Tibial nerve (tissue), 4 donors: ENCODE results near the gene CLSTN1. TPM values are rescaled to one million over a fixed set of nuclear protein-coding genes. Genes with fewer than 3 reads are reported as not detected.
"Not testable (repeated sequence)": the region's sequence is repeated elsewhere in the genome, so short reads cannot be mapped to it uniquely, and the experiment has no call there.

Source experiments
- DNase-seq, 2 donors: peaks; one replicate each; pipeline ENCODE4 v3.0.0-alpha.2; 2019; ENCODE audit warnings: low spot score in 2 of 2
- H3K27ac ChIP-seq, 4 donors: fragments of 200-600 bp; sonication (generic) in 3 of 4; one replicate each; pipeline ENCODE4 v1.5.1; 2017 to 2019; ENCODE audit warnings: mild to moderate bottlenecking in 1 of 4
- H3K27me3 ChIP-seq, 2 donors: fragments of 200-600 bp; sonication (generic) in 1 of 2; one replicate each; pipeline versions ENCODE4 v1.5.1 to v1.6.0; 2017 to 2019
- H3K36me3 ChIP-seq, 3 donors: fragments of 200-600 bp; sonication (generic); one replicate each; pipeline ENCODE4 v1.5.1; 2018 to 2019
- H3K4me1 ChIP-seq, 4 donors: fragments of 200-600 bp; sonication (generic) in 3 of 4; one replicate each; pipeline ENCODE4 v1.5.1; 2017 to 2019
- H3K4me3 ChIP-seq, 4 donors: fragments of 200-600 bp; sonication (generic) in 3 of 4; one replicate each; pipeline ENCODE4 v1.5.1; 2017 to 2019; ENCODE audit warnings: mild to moderate bottlenecking in 1 of 4, moderate library complexity in 1 of 4
- H3K9me3 ChIP-seq, 4 donors: fragments of 200-600 bp; sonication (generic) in 3 of 4; one replicate each; pipeline ENCODE4 v1.5.1; 2017 to 2019
- CTCF ChIP-seq, 5 experiments: fragments of 200-600 bp in 3 of 5; fragments of 450-650 bp in 2 of 5; sonication (generic) in 3 of 5; IDR thresholded peaks; one replicate each; pipeline ENCODE4 v1.5.1; 2016 to 2019; ENCODE audit warnings: antibody characterized with exemption in 5 of 5, mild to moderate bottlenecking in 3 of 5, moderate library complexity in 2 of 5
- EP300 ChIP-seq, 2 donors: sonication (generic); formaldehyde crosslinking; IDR thresholded peaks; one replicate each; pipeline ENCODE4 v1.6.1; 2017; ENCODE audit warnings: antibody characterized with exemption in 2 of 2, mild to moderate bottlenecking in 1 of 2
- POLR2A ChIP-seq, 2 donors: fragments of 450-650 bp; IDR thresholded peaks; one replicate each; pipeline ENCODE4 v1.6.1; 2017; ENCODE audit warnings: antibody characterized with exemption in 2 of 2, mild to moderate bottlenecking in 2 of 2, moderate library complexity in 2 of 2
- WGBS, 2 donors: methylation state at CpG; one replicate each; pipeline ENCODE4 v1.1.5; 2018; 5-methylcytosine and 5-hydroxymethylcytosine counted together
- total RNA-seq, 4 donors: library from RNA; depleted of rRNA; stranded (reverse); fragments of >200 nt; gene quantifications; one replicate each; pipeline ENCODE4 v1.1.0, GENCODE V29; 2016

CLSTN1 gene
- total RNA-seq, 4 donors from 2014 or later: 60.9 to 90.6 (median 72.5) TPM

GRCh38 chr1:9809100-9809510, 14.7 kb downstream of the CLSTN1 start:
- 85% methylated on average over 8 of the region's 8 CpGs for WGBS, 2 donors
- no peaks in the 10 kb centered on the region for H3K9me3 ChIP-seq
- peaks cover 0 to 62% (median 6%) of the 10 kb centered on the region in 4 donors for H3K4me1 ChIP-seq
- H3K27ac ChIP-seq: no peak overlapping the region
- H3K4me3 ChIP-seq: no peak overlapping the region
- H3K36me3 ChIP-seq: no peaks in the 10 kb centered on the region
- no peak for DNase-seq
- TF ChIP-seq POLR2A (IDR thresholded peaks at IDR 0.05) (no peak), EP300 (IDR thresholded peaks at IDR 0.05) (no peak), CTCF (IDR thresholded peaks at IDR 0.05) (no peak)
- no peaks in the 10 kb centered on the region for H3K27me3 ChIP-seq

GRCh38 chr1:9808459-9808858, 15.3 kb downstream of the CLSTN1 start:
- Histone ChIP-seq H3K27me3 (no peaks in the 10 kb centered on the region), H3K27ac (no peak overlapping the region), H3K9me3 (no peaks in the 10 kb centered on the region), H3K36me3 (no peaks in the 10 kb centered on the region), H3K4me1 (peaks cover 0 to 67% (median 6%) of the 10 kb centered on the region in 4 donors), H3K4me3 (no peak overlapping the region)
- TF ChIP-seq CTCF (IDR thresholded peaks at IDR 0.05) (no peak), EP300 (IDR thresholded peaks at IDR 0.05) (no peak), POLR2A (IDR thresholded peaks at IDR 0.05) (no peak)
- WGBS, 2 donors: 76 to 81% methylated on average over 8 of the region's 8 CpGs
- no peak for DNase-seq

- Histone ChIP-seq H3K27me3 (no peaks in the 10 kb centered on the region), H3K27ac (no peak overlapping the region), H3K36me3 (no peaks in the 10 kb centered on the region), H3K4me3 (no peak overlapping the region), H3K4me1 (peaks cover 0 to 76% (median 6%) of the 10 kb centered on the region in 4 donors), H3K9me3 (no peaks in the 10 kb centered on the region)
- no peak for DNase-seq
- WGBS, 2 donors: 60 to 61% methylated on average over 12 of the region's 12 CpGs
- TF ChIP-seq POLR2A (IDR thresholded peaks at IDR 0.05) (no peak), CTCF (IDR thresholded peaks at IDR 0.05) (no peak), EP300 (IDR thresholded peaks at IDR 0.05) (no peak)
These were observed 16.2 kb downstream of the CLSTN1 start for GRCh38 chr1:9807541-9807940.

- not testable (repeated sequence) for DNase-seq, H3K9me3 ChIP-seq, H3K4me3 ChIP-seq, H3K27ac ChIP-seq, H3K27me3 ChIP-seq, H3K36me3 ChIP-seq
- H3K4me1 ChIP-seq: peaks cover 0 to 68% (median 7%) of the 10 kb centered on the region in 4 donors
- WGBS, 2 donors: 84 to 87% methylated on average over 5 of the region's 5 CpGs
These were observed 17.8 kb downstream of the CLSTN1 start for GRCh38 chr1:9805972-9806371.

- Histone ChIP-seq H3K27ac (no peak overlapping the region), H3K9me3 (no peaks in the 10 kb centered on the region), H3K4me3 (no peak overlapping the region), H3K27me3 (no peaks in the 10 kb centered on the region), H3K4me1 (peaks cover 0 to 59% (median 6%) of the 10 kb centered on the region in 4 donors), H3K36me3 (no peaks in the 10 kb centered on the region)
- DNase-seq: no peak
- TF ChIP-seq POLR2A (IDR thresholded peaks at IDR 0.05) (no peak), EP300 (IDR thresholded peaks at IDR 0.05) (no peak), CTCF (IDR thresholded peaks at IDR 0.05) (no peak)
- 65 to 70% methylated on average over 7 of the region's 7 CpGs for WGBS, 2 donors
These were observed 18.7 kb downstream of the CLSTN1 start for GRCh38 chr1:9805006-9805508.

GRCh38 chr1:9803003-9803918, 20.5 kb downstream of the CLSTN1 start:
- H3K4me3 ChIP-seq, H3K9me3 ChIP-seq, H3K27me3 ChIP-seq, H3K27ac ChIP-seq, H3K36me3 ChIP-seq, DNase-seq: not testable (repeated sequence)
- WGBS, 2 donors: 85 to 87% methylated on average over 13 of the region's 13 CpGs
- peaks cover 0 to 65% (median 12%) of the 10 kb centered on the region in 4 donors for H3K4me1 ChIP-seq
